Thyroid gland (tissue), 4 donors: ENCODE measurements around the gene CSTF3. TPM values are rescaled to one million over a fixed set of nuclear protein-coding genes. Genes with fewer than 3 reads are reported as not detected.
"Not testable (repeated sequence)": the region's sequence is repeated elsewhere in the genome, so short reads cannot be mapped to it uniquely, and the experiment has no call there.

Source experiments
- DNase-seq, 2 donors: peaks; one replicate each; pipeline ENCODE4 v3.0.0-alpha.2; 2019
- H3K27ac ChIP-seq, 3 donors: fragments of 200-600 bp; sonication (generic); 1 replicate in 2 of 3; 2 replicates in 1 of 3; pipeline ENCODE4 v1.5.1; 2016 to 2019; ENCODE audit warnings: mild to moderate bottlenecking in 1 of 3, moderate library complexity in 1 of 3
- H3K27me3 ChIP-seq: fragments of 200-600 bp; sonication (generic); one replicate; pipeline ENCODE4 v1.5.1; 2019
- H3K36me3 ChIP-seq, 2 donors: fragments of 200-600 bp; sonication (generic); one replicate each; pipeline ENCODE4 v1.5.1; 2016 to 2019
- H3K4me1 ChIP-seq, 2 donors: fragments of 200-600 bp; sonication (generic); one replicate each; pipeline ENCODE4 v1.5.1; 2017 to 2019
- H3K4me3 ChIP-seq, 3 donors: fragments of 200-600 bp; sonication (generic); replicated peaks in 1 of 3; 1 replicate in 2 of 3; 2 replicates in 1 of 3; pipeline ENCODE4 v1.5.1; 2016; ENCODE audit warnings: mild to moderate bottlenecking in 1 of 3
- H3K9me3 ChIP-seq: fragments of 200-600 bp; sonication (generic); one replicate; pipeline ENCODE4 v1.5.1; 2017
- CTCF ChIP-seq, 6 experiments: fragments of 200-600 bp in 3 of 6; fragments of 450-650 bp in 3 of 6; sonication (generic) in 3 of 6; IDR thresholded peaks; one replicate each; pipeline ENCODE4 v1.5.1; 2016 to 2019; ENCODE audit warnings: antibody characterized with exemption in 6 of 6, mild to moderate bottlenecking in 2 of 6, inconsistent platforms in 1 of 6, moderate library complexity in 1 of 6
- POLR2A ChIP-seq, 2 donors: fragments of 450-650 bp; IDR thresholded peaks; one replicate each; pipeline ENCODE4 v1.6.1; 2017; ENCODE audit warnings: antibody characterized with exemption in 2 of 2, mild to moderate bottlenecking in 2 of 2, moderate library complexity in 1 of 2
- WGBS, 2 donors: methylation state at CpG; one replicate each; pipeline ENCODE4 v1.1.5; 2017; 5-methylcytosine and 5-hydroxymethylcytosine counted together
- intact Hi-C: fragments of 100-400 bp; cut with DNase I; formaldehyde crosslinking; loops from one replicate; pipeline ENCODE4 v1.15.1; 2023
- total RNA-seq, 4 donors: library from RNA; depleted of rRNA; stranded (reverse); fragments of >200 nt; gene quantifications; one replicate each; pipeline ENCODE4 v1.2.3, GENCODE V29; 2016

Gene CSTF3
- total RNA-seq, 4 donors from 2014 or later: 18.1 to 30.4 (median 26.2) TPM

DNA sequence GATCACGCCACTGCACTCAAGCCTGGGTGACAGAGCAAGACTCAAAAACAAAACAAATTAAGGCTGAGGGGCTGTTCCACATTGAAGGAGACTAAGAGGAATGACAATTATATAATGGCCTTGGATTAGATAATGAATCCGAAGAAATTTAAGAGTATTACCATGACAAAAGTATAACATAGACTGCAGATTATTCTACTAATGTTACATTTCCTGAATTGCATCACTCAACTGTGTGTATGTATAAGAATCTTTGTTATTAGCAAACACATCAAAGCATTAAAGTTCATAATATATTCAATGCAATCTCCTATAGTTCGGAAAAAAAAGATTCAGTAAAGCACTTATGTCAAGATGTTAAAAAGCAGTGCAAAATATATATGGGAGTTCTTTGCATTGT lies 27.5 kb downstream of the CSTF3 start:
- intact Hi-C loops: no loop called here
- peaks cover 0 to 24% of the 10 kb centered on the region in 2 donors for H3K4me1 ChIP-seq

DNA sequence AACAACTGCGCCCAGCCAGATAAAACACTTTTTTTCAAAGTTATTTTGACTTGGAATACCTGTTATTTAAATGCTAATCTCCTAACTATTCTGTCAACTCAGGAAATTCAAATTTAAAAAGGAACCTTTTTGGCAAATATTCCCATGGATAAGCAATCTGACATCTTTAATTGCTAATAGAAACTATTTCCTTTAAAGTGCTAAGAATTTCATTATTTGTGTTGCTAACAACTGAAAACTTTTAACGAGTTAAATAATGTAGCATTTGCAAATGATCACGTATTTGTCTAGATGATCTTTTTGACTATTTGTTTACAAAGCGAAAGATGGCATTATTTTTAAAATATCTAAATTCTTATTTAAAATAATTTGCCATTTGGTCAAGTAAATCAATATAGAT lies 28.8 kb downstream of the CSTF3 start:
- Histone ChIP-seq H3K27me3 (no peaks in the 10 kb centered on the region), H3K36me3 (no peaks in the 10 kb centered on the region), H3K4me3 (no peak overlapping the region), H3K4me1 (peaks cover 0 to 24% of the 10 kb centered on the region in 2 donors), H3K27ac (no peak overlapping the region), H3K9me3 (no peaks in the 10 kb centered on the region)
- DNase-seq: no peak
- intact Hi-C loops: no loop called here
- TF ChIP-seq POLR2A (IDR thresholded peaks at IDR 0.05) (no peak), CTCF (IDR thresholded peaks at IDR 0.05) (no peak)
- WGBS, 2 donors: 78 to 79% methylated on average over 4 of the region's 4 CpGs

More for the DNA sequence above, 27.5 kb downstream of the CSTF3 start:
- Histone ChIP-seq H3K27ac (no peak overlapping the region), H3K9me3 (no peaks in the 10 kb centered on the region), H3K36me3 (no peaks in the 10 kb centered on the region), H3K27me3 (no peaks in the 10 kb centered on the region), H3K4me3 (no peak overlapping the region)
- 84 to 86% methylated on average over 3 of the region's 3 CpGs for WGBS, 2 donors
- DNase-seq: no peak
- TF ChIP-seq CTCF (IDR thresholded peaks at IDR 0.05) (no peak), POLR2A (IDR thresholded peaks at IDR 0.05) (no peak)

DNA sequence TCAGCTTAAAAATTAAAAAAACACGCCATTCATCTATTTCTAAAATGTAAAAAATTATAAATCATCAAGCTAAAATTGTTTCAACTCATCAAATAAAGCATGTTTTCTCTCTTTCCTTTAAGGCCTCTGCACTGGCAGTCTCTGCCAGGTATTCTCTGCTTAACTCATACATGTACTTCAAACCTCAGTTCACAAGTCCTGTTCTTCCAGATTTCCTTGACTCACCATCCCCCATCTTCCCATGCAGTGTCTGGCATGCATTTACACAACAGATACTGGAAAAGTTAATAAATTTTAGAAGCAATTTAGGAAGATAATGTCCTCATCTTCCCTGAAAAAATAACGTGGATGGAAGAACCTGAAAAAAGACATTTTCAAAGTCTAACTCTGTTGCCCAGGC lies 32.5 kb downstream of the CSTF3 start:
- Histone ChIP-seq H3K4me3 (no peak overlapping the region), H3K27me3 (no peaks in the 10 kb centered on the region), H3K27ac (no peak overlapping the region), H3K9me3 (no peaks in the 10 kb centered on the region), H3K4me1 (peaks cover 0 to 7% of the 10 kb centered on the region in 2 donors), H3K36me3 (no peaks in the 10 kb centered on the region)
- DNase-seq: no peak
- WGBS, 2 donors: 84 to 86% methylated on average over 2 of the region's 2 CpGs
- intact Hi-C loops: no loop called here
- no peak for TF ChIP-seq POLR2A (IDR thresholded peaks at IDR 0.05)
- no peak for TF ChIP-seq CTCF (IDR thresholded peaks at IDR 0.05)

GRCh38 chr11:33125611-33126010 lies 35.7 kb downstream of the CSTF3 start:
- Histone ChIP-seq H3K27me3 (no peaks in the 10 kb centered on the region), H3K4me1 (peaks cover 0 to 3% of the 10 kb centered on the region in 2 donors), H3K27ac (no peak overlapping the region), H3K4me3 (no peak overlapping the region), H3K36me3 (no peaks in the 10 kb centered on the region), H3K9me3 (no peaks in the 10 kb centered on the region)
- intact Hi-C loops: no loop called here
- TF ChIP-seq POLR2A (IDR thresholded peaks at IDR 0.05): no peak
- TF ChIP-seq CTCF (IDR thresholded peaks at IDR 0.05): no peak
- no peak for DNase-seq
- WGBS, 2 donors: 91 to 94% methylated on average over 3 of the region's 3 CpGs

- TF ChIP-seq POLR2A (IDR thresholded peaks at IDR 0.05) (no peak), CTCF (IDR thresholded peaks at IDR 0.05) (no peak)
- intact Hi-C loops: no loop called here
- Histone ChIP-seq H3K27me3 (no peaks in the 10 kb centered on the region), H3K36me3 (no peaks in the 10 kb centered on the region), H3K9me3 (no peaks in the 10 kb centered on the region), H3K4me3 (no peak overlapping the region), H3K27ac (no peak overlapping the region), H3K4me1 (peaks cover 0 to 3% of the 10 kb centered on the region in 2 donors)
- WGBS, 2 donors: 98% methylated on average over 2 of the region's 2 CpGs
- DNase-seq: no peak
These were observed 36.3 kb downstream of the CSTF3 start for GRCh38 chr11:33125025-33125424.

DNA sequence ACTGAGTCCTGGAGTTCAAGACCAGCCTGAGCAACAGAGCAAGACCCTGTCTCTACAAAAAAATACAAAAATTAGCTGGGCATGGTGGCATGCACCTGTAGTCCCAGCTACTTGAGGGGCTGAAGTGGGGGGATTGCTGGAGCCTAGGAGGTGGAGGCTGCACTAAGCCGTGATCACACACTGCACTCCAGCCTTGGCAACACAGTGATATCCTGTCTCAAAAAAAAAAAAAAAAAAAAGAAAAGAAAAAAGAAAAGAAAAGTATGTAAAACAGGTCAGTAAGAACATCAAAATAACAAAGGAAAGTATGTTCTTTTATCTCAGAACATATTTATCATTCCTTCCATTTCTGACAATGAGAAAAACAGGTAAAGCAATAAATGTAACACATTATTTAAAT lies 38.6 kb downstream of the CSTF3 start:
- H3K27ac ChIP-seq, H3K9me3 ChIP-seq, DNase-seq, H3K36me3 ChIP-seq, H3K4me1 ChIP-seq, intact Hi-C loops, H3K4me3 ChIP-seq, H3K27me3 ChIP-seq: not testable (repeated sequence)
- WGBS, 2 donors: 95 to 100% methylated on average over 1 of the region's 1 CpG
